ENCODE results near the gene SLC35F1.

Gene SLC35F1

GRCh38 chr6:118356054-118356453 lies 449.0 kb downstream of the SLC35F1 start:
- no peak overlapping the region for H2AFZ ChIP-seq (ENCODE audit: low read length)
- no peak overlapping the region for H3K9ac ChIP-seq (ENCODE audit: low read length)
- H3K4me2 ChIP-seq (ENCODE audit: low read length): no peak overlapping the region
- no peak overlapping the region for H3K4me3 ChIP-seq (ENCODE audit: low read depth, low read length, poor library complexity, severe bottlenecking)
- H3F3A ChIP-seq (ENCODE audit: insufficient read depth, low read length): no peaks in the 10 kb centered on the region
- H3K27ac ChIP-seq (ENCODE audit: low read depth, low read length, poor library complexity, severe bottlenecking): no peak overlapping the region
- H3K36me3 ChIP-seq (ENCODE audit: insufficient read depth, low read length): no peaks in the 10 kb centered on the region
- no peaks in the 10 kb centered on the region for H3K4me1 ChIP-seq (ENCODE audit: insufficient read depth, low read length, severe bottlenecking)
- H3K79me2 ChIP-seq (ENCODE audit: insufficient read depth, low read length): no peaks in the 10 kb centered on the region
- H3K9me2 ChIP-seq (ENCODE audit: low read depth, low read length): no peaks in the 10 kb centered on the region
- H3K27me3 ChIP-seq (ENCODE audit: insufficient read depth, low read length): no peaks in the 10 kb centered on the region
- no peaks in the 10 kb centered on the region; the same call in 1 of the 2 replicates for H4K20me1 ChIP-seq (ENCODE audit: insufficient read depth, low read length)
- no peaks in the 10 kb centered on the region for H3K9me3 ChIP-seq (ENCODE audit: low read length)
- TF ChIP-seq EZH2 (IDR thresholded peaks at IDR 0.05; ENCODE audit: borderline replicate concordance, low read length) (no peak), CTCF (IDR thresholded peaks at IDR 0.05; ENCODE audit: low read length) (no peak)

GRCh38 chr6:118356686-118357085 lies 449.6 kb downstream of the SLC35F1 start:
- no peak overlapping the region for H3K9ac ChIP-seq (ENCODE audit: low read length)
- H2AFZ ChIP-seq (ENCODE audit: low read length): no peak overlapping the region
- H3K4me3 ChIP-seq (ENCODE audit: low read depth, low read length, poor library complexity, severe bottlenecking): no peak overlapping the region
- no peaks in the 10 kb centered on the region for H3K9me2 ChIP-seq (ENCODE audit: low read depth, low read length)
- TF ChIP-seq CTCF (IDR thresholded peaks at IDR 0.05; ENCODE audit: low read length): no peak
- TF ChIP-seq EZH2 (IDR thresholded peaks at IDR 0.05; ENCODE audit: borderline replicate concordance, low read length): no peak
- no peaks in the 10 kb centered on the region for H3F3A ChIP-seq (ENCODE audit: insufficient read depth, low read length)
- no peaks in the 10 kb centered on the region for H3K27me3 ChIP-seq (ENCODE audit: insufficient read depth, low read length)
- no peak overlapping the region for H3K27ac ChIP-seq (ENCODE audit: low read depth, low read length, poor library complexity, severe bottlenecking)
- no peaks in the 10 kb centered on the region for H3K9me3 ChIP-seq (ENCODE audit: low read length)
- H3K79me2 ChIP-seq (ENCODE audit: insufficient read depth, low read length): no peaks in the 10 kb centered on the region
- H3K4me2 ChIP-seq (ENCODE audit: low read length): no peak overlapping the region
- no peaks in the 10 kb centered on the region for H3K36me3 ChIP-seq (ENCODE audit: insufficient read depth, low read length)
- H3K4me1 ChIP-seq (ENCODE audit: insufficient read depth, low read length, severe bottlenecking): no peaks in the 10 kb centered on the region
- H4K20me1 ChIP-seq (ENCODE audit: insufficient read depth, low read length): no peaks in the 10 kb centered on the region; the same call in 1 of the 2 replicates
